K562 (cell line): ENCODE data around the gene POMGNT2.

Experiments
- TF ChIP-seq, protein P1 (sequence below), 3 experiments: IDR thresholded peaks in 2 of 3; conservative IDR thresholded peaks in 1 of 3; 2 replicates each; pipeline ENCODE4 v1.5.1; 2011 to 2012; ENCODE audit warnings: low read length in 3 of 3, mild to moderate bottlenecking in 3 of 3, control low read depth in 2 of 3, improper control_type of control experiment in 1 of 3, inconsistent platforms in 1 of 3, low read depth in 1 of 3, mixed read lengths in 1 of 3, moderate library complexity in 1 of 3; ENCODE audit not compliant: insufficient read depth in 2 of 3
- TF ChIP-seq, protein P2 (sequence below), 2 experiments: fragments of 450-650 bp; formaldehyde crosslinking in 1 of 2; IDR thresholded peaks; 2 replicates each; pipeline versions ENCODE4 v1.4.0 to v1.6.1; 2014 to 2020; ENCODE audit warnings: mild to moderate bottlenecking in 2 of 2, borderline replicate concordance in 1 of 2, low read depth in 1 of 2

DNA sequence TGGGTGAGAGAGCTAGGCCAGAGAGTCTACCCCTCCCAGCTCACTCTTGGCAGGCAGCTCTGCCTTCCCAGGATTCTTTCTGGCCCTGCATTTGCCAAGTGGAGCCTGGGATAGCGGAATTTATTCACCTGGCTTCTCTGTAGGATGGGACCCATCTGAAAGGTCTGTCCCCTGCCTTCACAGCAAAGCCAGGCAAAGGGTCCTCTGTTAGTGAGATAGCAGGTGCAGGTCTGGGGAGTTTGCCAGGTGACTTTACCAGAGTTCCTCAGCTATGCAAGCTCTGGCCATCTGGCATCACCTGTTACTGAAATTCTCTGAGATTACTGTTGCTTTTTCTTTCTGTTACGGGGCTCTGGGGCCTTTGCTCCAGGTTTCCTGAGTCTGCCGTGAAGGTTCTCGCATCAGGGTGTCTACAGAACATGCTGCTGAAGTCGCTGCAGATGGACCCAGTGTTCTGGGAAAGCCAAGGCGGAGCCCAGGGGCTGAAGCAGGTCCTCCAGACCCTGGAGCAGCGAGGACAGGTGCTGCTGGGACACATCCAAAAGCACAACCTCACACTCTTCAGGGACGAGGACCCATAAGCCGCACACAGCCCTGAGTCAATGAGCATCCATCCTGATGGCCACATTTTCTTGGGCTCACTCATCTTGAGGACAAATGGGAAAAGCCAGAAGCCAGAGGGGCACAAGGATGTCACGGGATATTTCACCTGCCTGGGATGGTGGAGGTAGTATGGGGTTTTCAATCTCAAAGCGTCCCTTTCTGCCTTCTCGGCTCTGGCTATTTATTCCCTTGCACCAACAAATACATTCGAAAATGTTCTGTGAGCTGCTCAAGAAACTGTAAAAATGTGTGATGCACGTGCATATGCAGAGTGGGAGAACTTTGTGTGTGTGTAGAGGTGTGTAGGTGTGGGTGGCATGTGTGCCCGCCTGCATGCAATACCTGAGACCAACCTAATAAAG lies 49.8 kb downstream of the POMGNT2 start:
- TF ChIP-seq, protein P1, sequence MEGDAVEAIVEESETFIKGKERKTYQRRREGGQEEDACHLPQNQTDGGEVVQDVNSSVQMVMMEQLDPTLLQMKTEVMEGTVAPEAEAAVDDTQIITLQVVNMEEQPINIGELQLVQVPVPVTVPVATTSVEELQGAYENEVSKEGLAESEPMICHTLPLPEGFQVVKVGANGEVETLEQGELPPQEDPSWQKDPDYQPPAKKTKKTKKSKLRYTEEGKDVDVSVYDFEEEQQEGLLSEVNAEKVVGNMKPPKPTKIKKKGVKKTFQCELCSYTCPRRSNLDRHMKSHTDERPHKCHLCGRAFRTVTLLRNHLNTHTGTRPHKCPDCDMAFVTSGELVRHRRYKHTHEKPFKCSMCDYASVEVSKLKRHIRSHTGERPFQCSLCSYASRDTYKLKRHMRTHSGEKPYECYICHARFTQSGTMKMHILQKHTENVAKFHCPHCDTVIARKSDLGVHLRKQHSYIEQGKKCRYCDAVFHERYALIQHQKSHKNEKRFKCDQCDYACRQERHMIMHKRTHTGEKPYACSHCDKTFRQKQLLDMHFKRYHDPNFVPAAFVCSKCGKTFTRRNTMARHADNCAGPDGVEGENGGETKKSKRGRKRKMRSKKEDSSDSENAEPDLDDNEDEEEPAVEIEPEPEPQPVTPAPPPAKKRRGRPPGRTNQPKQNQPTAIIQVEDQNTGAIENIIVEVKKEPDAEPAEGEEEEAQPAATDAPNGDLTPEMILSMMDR (IDR thresholded peaks at IDR 0.05 in 2 of 3, conservative IDR thresholded peaks at IDR 0.05 in 1 of 3; ENCODE audit: insufficient read depth in 2 of 3, low read depth in 1 of 3, low read length in 3 of 3) = no peak
- TF ChIP-seq, protein P2, sequence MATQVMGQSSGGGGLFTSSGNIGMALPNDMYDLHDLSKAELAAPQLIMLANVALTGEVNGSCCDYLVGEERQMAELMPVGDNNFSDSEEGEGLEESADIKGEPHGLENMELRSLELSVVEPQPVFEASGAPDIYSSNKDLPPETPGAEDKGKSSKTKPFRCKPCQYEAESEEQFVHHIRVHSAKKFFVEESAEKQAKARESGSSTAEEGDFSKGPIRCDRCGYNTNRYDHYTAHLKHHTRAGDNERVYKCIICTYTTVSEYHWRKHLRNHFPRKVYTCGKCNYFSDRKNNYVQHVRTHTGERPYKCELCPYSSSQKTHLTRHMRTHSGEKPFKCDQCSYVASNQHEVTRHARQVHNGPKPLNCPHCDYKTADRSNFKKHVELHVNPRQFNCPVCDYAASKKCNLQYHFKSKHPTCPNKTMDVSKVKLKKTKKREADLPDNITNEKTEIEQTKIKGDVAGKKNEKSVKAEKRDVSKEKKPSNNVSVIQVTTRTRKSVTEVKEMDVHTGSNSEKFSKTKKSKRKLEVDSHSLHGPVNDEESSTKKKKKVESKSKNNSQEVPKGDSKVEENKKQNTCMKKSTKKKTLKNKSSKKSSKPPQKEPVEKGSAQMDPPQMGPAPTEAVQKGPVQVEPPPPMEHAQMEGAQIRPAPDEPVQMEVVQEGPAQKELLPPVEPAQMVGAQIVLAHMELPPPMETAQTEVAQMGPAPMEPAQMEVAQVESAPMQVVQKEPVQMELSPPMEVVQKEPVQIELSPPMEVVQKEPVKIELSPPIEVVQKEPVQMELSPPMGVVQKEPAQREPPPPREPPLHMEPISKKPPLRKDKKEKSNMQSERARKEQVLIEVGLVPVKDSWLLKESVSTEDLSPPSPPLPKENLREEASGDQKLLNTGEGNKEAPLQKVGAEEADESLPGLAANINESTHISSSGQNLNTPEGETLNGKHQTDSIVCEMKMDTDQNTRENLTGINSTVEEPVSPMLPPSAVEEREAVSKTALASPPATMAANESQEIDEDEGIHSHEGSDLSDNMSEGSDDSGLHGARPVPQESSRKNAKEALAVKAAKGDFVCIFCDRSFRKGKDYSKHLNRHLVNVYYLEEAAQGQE (IDR thresholded peaks at IDR 0.05; ENCODE audit: borderline replicate concordance) = no peak
- TF ChIP-seq, protein P2 (CRISPR knock-in tag; IDR thresholded peaks at IDR 0.05; ENCODE audit: low read depth) = no peak
